HG02763 (cell line): ENCODE results near the gene BCO1.

Source experiments
- ATAC-seq: cut with Tn5 transposase; IDR thresholded peaks from one replicate; pipeline ENCODE4 v1.9.1; 2021; ENCODE audit warnings: mild to moderate bottlenecking, moderate library complexity; ENCODE audit not compliant: unreplicated experiment

Gene BCO1

GRCh38 chr16:81314603-81315270, 76.2 kb downstream of the BCO1 start, which contains the start of gene GAN:
GAN (plus strand) TSS chr16:81314962; CDS start chr16:81315114, 152 bp downstream.
- peak; percentile 92 for ATAC-seq

DNA sequence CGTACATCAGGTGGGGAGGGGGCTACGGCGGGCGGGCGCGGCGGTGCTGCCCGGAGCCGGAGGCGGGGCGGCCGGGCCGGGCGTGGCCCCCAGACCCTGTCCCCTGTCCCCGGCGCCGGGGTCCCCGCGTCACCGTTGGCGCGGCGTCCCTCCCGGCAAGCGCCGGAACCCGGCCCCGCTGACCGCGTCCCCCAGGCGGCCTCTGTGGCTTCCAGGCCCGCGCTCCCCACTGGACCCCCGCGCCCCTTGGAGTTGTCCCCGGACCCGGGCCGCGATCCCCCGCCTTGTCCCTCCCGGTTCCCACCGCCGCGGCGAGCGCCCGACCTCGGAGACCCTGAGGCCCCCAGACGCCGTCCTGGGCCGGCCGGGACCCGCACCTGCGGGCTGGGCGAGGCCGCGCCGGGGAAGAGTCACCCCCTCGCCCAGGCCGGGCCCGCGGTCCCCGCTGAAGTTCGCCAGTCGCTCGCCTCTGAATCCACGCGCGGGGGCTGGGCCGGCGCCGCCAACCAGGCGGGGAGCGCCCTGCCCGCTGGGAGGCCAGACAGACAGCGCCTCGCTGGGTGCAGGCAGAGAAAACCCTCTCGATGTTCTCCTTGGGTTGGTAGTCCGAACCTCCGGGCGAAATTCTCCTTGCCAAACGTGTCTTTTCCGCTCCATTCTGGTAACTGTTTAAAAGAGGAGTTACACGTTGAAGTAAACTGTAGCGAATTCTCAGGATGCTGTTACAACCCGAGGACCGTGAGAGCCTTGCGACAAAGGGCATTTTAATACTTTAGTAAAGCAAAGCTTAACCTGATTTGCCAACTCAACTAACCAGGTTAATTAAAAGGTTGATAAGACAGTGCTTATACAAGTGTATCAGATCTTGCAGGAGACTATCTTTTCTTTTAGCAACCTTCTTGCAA, 77.0 kb downstream of the BCO1 start:
- ATAC-seq: peak; percentile 27

DNA sequence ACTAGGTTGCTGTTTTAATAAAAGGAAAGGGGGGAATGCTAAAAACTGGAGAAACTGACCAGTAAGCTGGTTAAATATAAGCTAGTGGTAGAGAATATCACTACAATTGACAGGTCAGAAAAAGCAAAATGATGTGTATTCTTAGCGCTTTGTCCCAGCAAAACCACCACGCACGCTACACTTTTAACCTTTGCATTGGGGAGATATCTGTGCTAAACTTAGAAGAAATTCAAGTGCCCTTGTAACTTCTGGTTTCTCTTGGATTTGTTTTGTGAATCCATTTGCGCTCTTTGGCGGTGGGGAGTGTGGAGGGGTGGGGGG, 77.6 kb downstream of the BCO1 start:
- no peak for ATAC-seq

- no peak for ATAC-seq
Observed at GRCh38 chr16:81318711-81319110, 80.2 kb downstream of the BCO1 start.

DNA sequence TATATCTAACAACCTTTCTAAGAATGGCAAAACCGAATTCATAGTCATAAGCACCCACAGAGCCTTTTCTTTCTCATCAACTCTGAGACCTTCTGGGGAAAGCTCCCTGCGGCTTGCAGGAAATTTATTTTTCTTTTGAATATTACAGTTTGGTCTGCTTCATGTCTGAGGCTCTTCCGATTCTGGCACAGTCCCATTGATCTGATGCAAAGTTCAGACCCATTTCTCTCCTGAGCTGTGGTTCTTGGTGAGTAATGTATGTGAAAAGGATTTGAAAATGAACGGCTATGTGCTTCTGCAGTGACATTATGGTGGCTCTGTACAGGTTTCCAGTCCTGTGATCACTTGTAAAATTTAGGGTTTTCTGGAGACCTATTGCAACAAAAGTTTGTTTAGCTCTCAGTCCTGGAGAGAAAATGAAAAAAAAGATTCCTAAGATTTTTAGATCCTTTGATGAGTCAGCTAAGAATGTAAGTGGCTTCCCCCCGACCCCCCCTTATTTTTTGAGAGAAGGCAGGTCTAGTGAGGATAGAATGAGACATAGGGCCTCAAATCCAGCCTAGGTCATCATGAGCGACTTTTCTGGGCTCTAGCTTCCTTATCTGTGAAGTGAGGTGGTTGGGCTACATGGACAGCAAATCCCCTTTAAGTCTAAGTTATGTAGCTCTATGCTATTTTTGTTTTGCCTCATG, 80.9 kb downstream of the BCO1 start:
- no peak for ATAC-seq

- no peak for ATAC-seq
Observed at GRCh38 chr16:81321039-81321438, 82.5 kb downstream of the BCO1 start.

GRCh38 chr16:81321536-81321935, 83.0 kb downstream of the BCO1 start:
- no peak for ATAC-seq

GRCh38 chr16:81324808-81325207, 86.3 kb downstream of the BCO1 start:
- ATAC-seq: no peak

DNA sequence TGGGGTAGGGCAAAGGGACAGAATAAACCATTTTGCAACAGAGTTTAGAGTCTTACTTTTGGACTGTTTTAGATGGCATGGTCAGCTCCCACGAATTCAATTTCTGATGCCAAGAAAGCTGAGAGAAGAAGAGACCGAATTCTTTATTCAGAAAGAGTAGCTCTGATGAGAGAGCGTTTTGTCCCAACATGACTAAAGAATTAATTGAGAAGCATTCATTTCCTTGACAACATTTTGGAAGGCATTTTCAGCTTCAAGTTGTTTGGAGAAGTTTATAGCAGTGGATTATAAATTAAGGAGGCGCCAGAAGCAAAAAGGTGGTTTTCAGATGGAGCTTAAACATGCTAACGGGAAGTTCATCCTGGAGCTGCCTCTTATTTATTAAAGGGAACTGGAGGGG, 88.5 kb downstream of the BCO1 start:
- no peak for ATAC-seq

DNA sequence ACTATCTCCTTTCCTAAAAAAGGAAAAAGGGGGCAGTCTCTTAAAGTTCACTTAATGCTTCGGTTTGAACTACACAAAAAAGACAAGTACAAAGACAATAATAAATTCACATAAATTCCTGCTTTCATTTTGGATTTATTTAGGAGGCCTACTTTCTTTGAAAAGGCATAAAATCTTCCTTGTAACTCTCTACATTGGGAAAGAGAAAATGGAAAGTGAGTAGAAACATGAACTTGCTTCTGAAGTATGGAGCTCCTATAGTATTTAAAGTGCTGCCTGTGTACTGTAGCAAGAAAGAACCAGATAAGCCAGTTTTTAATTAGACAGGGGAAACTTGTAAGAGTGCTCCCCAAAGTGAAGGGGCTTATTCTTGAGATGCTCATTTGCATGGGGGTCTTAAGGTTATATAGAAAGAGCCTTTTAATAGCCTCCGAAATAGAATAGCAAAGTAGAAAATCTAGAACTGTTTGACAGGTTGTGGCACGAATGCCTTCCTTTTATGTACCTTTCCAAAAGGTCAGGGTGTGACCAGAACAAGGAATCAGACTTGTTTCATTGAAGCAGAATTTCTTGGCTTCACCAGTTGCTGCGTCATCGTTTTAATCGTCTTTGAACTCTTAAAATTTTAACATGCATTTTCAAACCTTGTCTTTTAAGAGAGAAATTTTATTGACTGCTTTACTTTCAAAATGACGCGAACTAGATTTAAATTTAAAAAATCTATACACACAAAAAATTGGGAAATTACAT, 89.1 kb downstream of the BCO1 start:
- no peak for ATAC-seq

DNA sequence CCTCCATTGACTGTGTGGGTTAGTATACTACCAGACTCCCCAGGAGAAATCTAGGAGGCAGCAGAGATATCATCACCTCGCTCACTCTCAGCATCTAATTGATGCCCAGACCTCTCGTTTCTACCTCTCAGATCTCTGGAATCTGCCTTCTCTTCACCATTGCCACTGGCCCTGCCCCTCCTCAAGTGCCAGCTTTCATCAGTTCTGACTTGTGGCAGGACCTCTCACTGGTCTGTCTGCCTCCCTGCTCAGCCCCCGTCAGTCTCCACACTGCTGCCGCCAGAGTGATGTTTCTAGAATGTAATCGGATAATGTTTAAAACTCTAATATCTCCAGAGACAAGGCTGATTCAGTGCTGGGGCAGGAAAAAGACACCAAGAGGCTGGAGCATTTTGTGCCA, 91.5 kb downstream of the BCO1 start:
- no peak for ATAC-seq

GRCh38 chr16:81333356-81333755, 94.9 kb downstream of the BCO1 start:
- ATAC-seq: no peak

DNA sequence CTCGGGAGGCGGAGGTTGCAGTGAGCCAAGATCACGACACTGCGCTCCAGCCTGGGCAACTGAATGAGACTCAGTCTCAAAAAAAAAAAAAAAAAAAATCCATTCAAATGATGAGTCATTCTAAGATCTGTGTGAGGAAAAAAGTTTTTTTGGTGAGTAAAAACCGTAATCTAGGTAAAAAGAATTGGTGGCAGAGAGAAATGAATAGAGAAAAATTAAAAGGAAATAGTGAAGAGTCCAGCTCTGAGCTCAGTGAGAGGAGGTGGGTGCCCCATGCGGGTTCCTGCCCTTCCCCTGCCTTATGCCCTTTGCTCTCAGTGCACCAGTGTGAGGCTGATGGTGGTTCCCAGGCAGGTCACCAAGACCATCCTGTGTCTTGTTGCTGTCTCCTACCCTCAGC, 97.2 kb downstream of the BCO1 start:
- no peak for ATAC-seq

DNA sequence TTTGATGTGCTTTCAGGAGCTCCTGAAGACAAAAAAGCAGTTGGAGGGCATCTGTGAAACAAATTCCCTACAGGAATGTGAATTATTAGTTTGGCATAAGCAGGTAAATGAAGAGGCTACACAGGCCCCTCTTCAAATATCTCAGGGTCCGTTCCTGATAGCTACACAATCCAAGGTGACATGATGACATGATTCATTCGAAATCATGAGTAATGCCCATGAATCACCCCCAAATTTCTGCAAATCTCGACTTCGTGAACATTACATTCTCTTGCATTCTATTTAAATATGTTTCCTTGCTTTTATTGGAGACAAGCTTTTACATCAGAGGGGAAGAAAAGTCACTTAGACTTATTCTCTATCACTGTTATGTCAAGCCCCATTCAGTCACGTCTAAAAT, 98.6 kb downstream of the BCO1 start:
- no peak for ATAC-seq
